MM.1S (cell line): ENCODE results near the gene DCANP1.
A peak's percentile ranks its signal among the peaks of the same experiment; 100 is the strongest.

Experiments
- CTCF ChIP-seq: fragments of 300-600 bp; sonication (generic); IDR thresholded peaks from 2 replicates; pipeline ENCODE4 v1.5.1; 2016; ENCODE audit warnings: antibody characterized with exemption, low read length, mixed read lengths
- EZH2 ChIP-seq: fragments of 300-600 bp; sonication (generic); optimal IDR thresholded peaks from 2 replicates; pipeline ENCODE3; 2017; ENCODE audit warnings: low read depth, mild to moderate bottlenecking, antibody characterized with exemption, low read length, mixed read lengths

GRCh38 chr5:135426102-135427082, 20.8 kb downstream of the DCANP1 start:
- TF ChIP-seq CTCF (peak; percentile 76), EZH2 (no peak)
